ENCODE data around the gene CPA5.

Gene CPA5

DNA sequence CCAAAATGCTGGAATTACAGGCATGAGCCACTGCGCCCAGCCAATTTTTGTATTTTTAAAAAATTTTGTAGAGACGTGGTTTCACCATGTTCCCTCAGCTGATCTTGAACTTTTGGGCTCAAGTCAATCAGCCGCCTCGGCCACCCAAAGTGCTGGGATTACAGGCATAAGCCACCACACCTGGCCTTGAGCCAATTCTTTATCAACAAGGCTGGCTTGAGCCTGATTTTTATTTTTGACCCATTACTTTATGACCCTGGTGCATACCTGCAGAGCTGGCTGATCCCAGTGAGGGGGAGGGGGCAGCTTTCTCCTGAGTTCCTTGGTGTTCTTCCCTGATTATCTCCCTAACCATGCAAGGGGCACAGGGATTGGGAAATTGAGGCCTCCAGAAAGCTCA, 19.8 kb downstream of the CPA5 start:
- TF ChIP-seq, protein P1, sequence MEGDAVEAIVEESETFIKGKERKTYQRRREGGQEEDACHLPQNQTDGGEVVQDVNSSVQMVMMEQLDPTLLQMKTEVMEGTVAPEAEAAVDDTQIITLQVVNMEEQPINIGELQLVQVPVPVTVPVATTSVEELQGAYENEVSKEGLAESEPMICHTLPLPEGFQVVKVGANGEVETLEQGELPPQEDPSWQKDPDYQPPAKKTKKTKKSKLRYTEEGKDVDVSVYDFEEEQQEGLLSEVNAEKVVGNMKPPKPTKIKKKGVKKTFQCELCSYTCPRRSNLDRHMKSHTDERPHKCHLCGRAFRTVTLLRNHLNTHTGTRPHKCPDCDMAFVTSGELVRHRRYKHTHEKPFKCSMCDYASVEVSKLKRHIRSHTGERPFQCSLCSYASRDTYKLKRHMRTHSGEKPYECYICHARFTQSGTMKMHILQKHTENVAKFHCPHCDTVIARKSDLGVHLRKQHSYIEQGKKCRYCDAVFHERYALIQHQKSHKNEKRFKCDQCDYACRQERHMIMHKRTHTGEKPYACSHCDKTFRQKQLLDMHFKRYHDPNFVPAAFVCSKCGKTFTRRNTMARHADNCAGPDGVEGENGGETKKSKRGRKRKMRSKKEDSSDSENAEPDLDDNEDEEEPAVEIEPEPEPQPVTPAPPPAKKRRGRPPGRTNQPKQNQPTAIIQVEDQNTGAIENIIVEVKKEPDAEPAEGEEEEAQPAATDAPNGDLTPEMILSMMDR (IDR thresholded peaks at IDR 0.05; ENCODE audit: control insufficient read depth, extremely low read depth, insufficient read depth) = no peak
- DNase-seq (ENCODE audit: low read depth) = no peak
- no peak overlapping the region for H3K4me3 ChIP-seq (ENCODE audit: low read depth, low read length)

- no peak for DNase-seq (ENCODE audit: low read depth)
- TF ChIP-seq, protein P1 (IDR thresholded peaks at IDR 0.05; ENCODE audit: control insufficient read depth, extremely low read depth, insufficient read depth) = no peak
- H3K4me3 ChIP-seq (ENCODE audit: low read depth, low read length) = no peak overlapping the region
These were observed 20.5 kb downstream of the CPA5 start for GRCh38 chr7:130365088-130365487.

GRCh38 chr7:130365511-130366441, 21.2 kb downstream of the CPA5 start:
- DNase-seq (ENCODE audit: low read depth) = no peak
- TF ChIP-seq, protein P1 (IDR thresholded peaks at IDR 0.05; ENCODE audit: control insufficient read depth, extremely low read depth, insufficient read depth) = no peak
- no peak overlapping the region for H3K4me3 ChIP-seq (ENCODE audit: low read depth, low read length)

DNA sequence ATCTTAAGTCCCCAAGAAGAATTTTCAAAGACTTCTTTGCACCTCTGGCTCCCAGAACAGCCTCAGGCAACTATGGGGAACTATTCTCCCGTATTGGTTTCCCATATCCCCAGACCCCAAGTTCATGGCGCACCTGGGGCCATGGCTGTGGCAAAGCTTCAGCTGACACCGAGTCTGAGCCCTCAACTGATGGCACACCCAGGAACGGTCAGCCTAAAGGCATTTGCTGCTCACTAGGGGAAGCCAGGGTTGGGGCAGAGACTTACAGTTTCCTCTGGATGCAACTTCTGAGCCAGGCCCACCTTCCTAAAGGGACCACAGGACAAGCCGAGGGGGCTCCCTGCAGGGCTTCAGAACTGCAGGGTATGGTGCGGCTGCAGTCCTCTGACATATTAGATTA, 21.9 kb downstream of the CPA5 start:
- no peak overlapping the region for H3K4me3 ChIP-seq (ENCODE audit: low read depth, low read length)
- TF ChIP-seq, protein P1 (IDR thresholded peaks at IDR 0.05; ENCODE audit: control insufficient read depth, extremely low read depth, insufficient read depth) = no peak

GRCh38 chr7:130367088-130367755, 22.6 kb downstream of the CPA5 start:
- TF ChIP-seq, protein P1 (IDR thresholded peaks at IDR 0.05; ENCODE audit: control insufficient read depth, extremely low read depth, insufficient read depth) = no peak
- no peak for DNase-seq (ENCODE audit: low read depth)

More for the DNA sequence above, 21.9 kb downstream of the CPA5 start:
- DNase-seq (ENCODE audit: low read depth) = no peak

GRCh38 chr7:130367836-130368746, 23.5 kb downstream of the CPA5 start:
- no peak overlapping the region for H3K4me3 ChIP-seq (ENCODE audit: low read depth, low read length)
- TF ChIP-seq, protein P1 (IDR thresholded peaks at IDR 0.05; ENCODE audit: control insufficient read depth, extremely low read depth, insufficient read depth) = no peak
- DNase-seq (ENCODE audit: low read depth) = no peak

More at GRCh38 chr7:130367088-130367755, 22.6 kb downstream of the CPA5 start:
- no peak overlapping the region for H3K4me3 ChIP-seq (ENCODE audit: low read depth, low read length)
